CD14-positive monocyte (primary cell): ENCODE data around the gene FAM107B. TPM values are rescaled to one million over a fixed set of nuclear protein-coding genes. Genes with fewer than 3 reads are reported as not detected.

Experiments
- DNase-seq, 3 donors: peaks; one replicate each; pipeline ENCODE4 v3.0.0-alpha.2; 2011 to 2022
- H2AFZ ChIP-seq: 2 replicates; pipeline ENCODE4 v1.6.0; 2012; ENCODE audit warnings: mild to moderate bottlenecking, low read depth, low read length, inconsistent platforms; ENCODE audit not compliant: insufficient read depth, poor library complexity, severe bottlenecking
- H3K27ac ChIP-seq, 2 donors: 1 replicate in 1 of 2; 2 replicates in 1 of 2; pipeline ENCODE4 v1.5.1; 2012 to 2013; ENCODE audit warnings: low read length in 2 of 2, control low read depth in 1 of 2, inconsistent platforms in 1 of 2, low read depth in 1 of 2, mild to moderate bottlenecking in 1 of 2
- H3K27me3 ChIP-seq, 2 donors: one replicate each; pipeline versions ENCODE4 v1.6.0 to v1.6.1; 2011 to 2013; ENCODE audit warnings: low read length in 2 of 2; ENCODE audit not compliant: control insufficient read depth in 2 of 2, insufficient read depth in 2 of 2
- H3K36me3 ChIP-seq, 2 donors: replicated peaks in 1 of 2; 1 replicate in 1 of 2; 2 replicates in 1 of 2; pipeline versions ENCODE4 v1.5.1 to v1.6.1; 2012 to 2013; ENCODE audit warnings: low read length in 2 of 2, control low read depth in 1 of 2, inconsistent platforms in 1 of 2, mild to moderate bottlenecking in 1 of 2; ENCODE audit not compliant: insufficient read depth in 2 of 2, control insufficient read depth in 1 of 2
- H3K4me1 ChIP-seq, 2 donors: 1 replicate in 1 of 2; 2 replicates in 1 of 2; pipeline versions ENCODE4 v1.5.1 to v1.6.1; 2012 to 2013; ENCODE audit warnings: low read length in 2 of 2, control low read depth in 1 of 2, inconsistent platforms in 1 of 2, mild to moderate bottlenecking in 1 of 2, moderate library complexity in 1 of 2; ENCODE audit not compliant: insufficient read depth in 2 of 2, control insufficient read depth in 1 of 2
- H3K4me2 ChIP-seq: replicated peaks from 2 replicates; pipeline ENCODE3; 2012; ENCODE audit warnings: low read length, moderate library complexity, mild to moderate bottlenecking; ENCODE audit not compliant: poor library complexity, severe bottlenecking; ENCODE audit errors: extremely low read depth
- H3K4me3 ChIP-seq, 3 experiments: fragments of 200-600 bp in 1 of 3; sonication (generic) in 1 of 3; replicated peaks in 1 of 3; 1 replicate in 2 of 3; 2 replicates in 1 of 3; pipeline ENCODE4 v1.5.1; 2011 to 2013; ENCODE audit warnings: low read length in 3 of 3, mild to moderate bottlenecking in 3 of 3, control low read depth in 2 of 3, low read depth in 2 of 3, inconsistent platforms in 1 of 3, moderate library complexity in 1 of 3
- H3K79me2 ChIP-seq: 2 replicates; pipeline ENCODE4 v1.6.0; 2012; ENCODE audit warnings: mild to moderate bottlenecking, control low read depth, inconsistent platforms, low read length, moderate library complexity; ENCODE audit not compliant: insufficient read depth
- H3K9ac ChIP-seq: 2 replicates; pipeline ENCODE4 v1.6.0; 2017; ENCODE audit warnings: low read length, mild to moderate bottlenecking; ENCODE audit not compliant: insufficient read depth, poor library complexity, severe bottlenecking
- H3K9me3 ChIP-seq, 2 donors: replicated peaks in 1 of 2; 1 replicate in 1 of 2; 2 replicates in 1 of 2; pipeline versions ENCODE4 v1.5.1 to v1.6.1; 2012 to 2013; ENCODE audit warnings: low read length in 2 of 2, control low read depth in 1 of 2; ENCODE audit not compliant: control insufficient read depth in 1 of 2, insufficient read depth in 1 of 2
- H4K20me1 ChIP-seq: 2 replicates; pipeline ENCODE4 v1.6.0; 2012; ENCODE audit warnings: mild to moderate bottlenecking, low read length, control low read depth, moderate library complexity; ENCODE audit not compliant: insufficient read depth
- H3K27ac Mint-ChIP-seq, 7 donors: one replicate each; pipeline ENCODE4 v1.8.0; 2020; ENCODE audit warnings: mild to moderate bottlenecking in 7 of 7, mixed read lengths in 7 of 7, moderate library complexity in 6 of 7, inconsistent platforms in 2 of 7
- H3K27me3 Mint-ChIP-seq, 3 donors: one replicate each; pipeline ENCODE4 v1.8.0; 2021 to 2022; ENCODE audit warnings: low read depth in 3 of 3, mild to moderate bottlenecking in 3 of 3, mixed read lengths in 3 of 3, moderate library complexity in 3 of 3, inconsistent platforms in 1 of 3
- H3K36me3 Mint-ChIP-seq, 2 donors: one replicate each; pipeline ENCODE4 v1.8.0; 2020; ENCODE audit warnings: mixed read lengths in 2 of 2, inconsistent platforms in 1 of 2, mild to moderate bottlenecking in 1 of 2
- H3K4me1 Mint-ChIP-seq: one replicate; pipeline ENCODE4 v1.8.0; 2020; ENCODE audit warnings: mild to moderate bottlenecking, mixed read lengths
- H3K4me3 Mint-ChIP-seq, 2 donors: one replicate each; pipeline ENCODE4 v1.8.0; 2020; ENCODE audit warnings: mild to moderate bottlenecking in 2 of 2, mixed read lengths in 2 of 2, moderate library complexity in 1 of 2
- H3K9me3 Mint-ChIP-seq, 7 donors: one replicate each; pipeline ENCODE4 v1.8.0; 2020 to 2022; ENCODE audit warnings: mixed read lengths in 7 of 7, mild to moderate bottlenecking in 6 of 7, moderate library complexity in 6 of 7, inconsistent platforms in 2 of 7
- WGBS: methylation state at CpG from one replicate; pipeline ENCODE4 v1.1.5; 2013; ENCODE audit warnings: missing lambda C conversion rate; ENCODE audit not compliant: insufficient coverage; 5-methylcytosine and 5-hydroxymethylcytosine counted together
- intact Hi-C, 2 donors: fragments of 100-400 bp; cut with micrococcal nuclease; formaldehyde crosslinking; loops; one replicate each; pipeline versions ENCODE4 v1.15.0 to v1.15.1; 2023
- polyA plus RNA-seq, 3 donors: library from polyadenylated mRNA; depleted of rRNA in 1 of 3; unstranded in 2 of 3; stranded (reverse) in 1 of 3; fragments of 300-500 nt in 2 of 3; fragments of >200 nt in 1 of 3; fragmentation: Illumina TruSeq in 2 of 3; gene quantifications; 1 replicate in 2 of 3; 2 replicates in 1 of 3; pipeline ENCODE4 v1.2.3, GENCODE V29; 2012 to 2021
- TF ChIP-seq, protein P1 (sequence below): fragments of 200-600 bp; IDR thresholded peaks from one replicate; pipeline ENCODE4 v1.8.0; 2022; ENCODE audit warnings: antibody characterized with exemption, mild to moderate bottlenecking

The FAM107B gene
- polyA plus RNA-seq, 3 donors: 27.2 to 68.5 (median 28.4) TPM

DNA sequence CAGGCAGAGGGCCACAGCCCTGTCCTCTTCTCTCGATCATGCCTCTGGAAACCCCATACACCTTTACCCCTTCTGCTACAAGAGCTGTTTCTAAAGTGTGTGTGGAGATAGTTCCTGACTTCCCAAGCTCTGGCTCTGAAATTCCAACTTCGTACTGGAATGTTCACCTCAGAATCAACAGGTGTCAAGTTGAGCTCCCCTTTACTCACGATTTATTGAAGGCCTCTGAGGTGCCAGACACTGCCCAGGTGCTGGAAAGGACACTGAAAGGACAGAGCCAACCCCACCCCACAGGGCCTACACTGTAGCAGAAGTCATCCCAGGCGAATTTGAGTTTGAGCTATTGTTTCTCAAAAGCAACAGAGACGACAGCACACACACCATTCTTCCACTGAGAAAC, 234.1 kb downstream of the FAM107B start:
- no peak overlapping the region for H2AFZ ChIP-seq
- H3K27me3 ChIP-seq: no peaks in the 10 kb centered on the region
- no peak overlapping the region for H3K4me2 ChIP-seq
- H3K27ac ChIP-seq: no peak overlapping the region
- no peak for DNase-seq
- H3K9ac ChIP-seq: no peak overlapping the region
- peaks cover 45% of the 10 kb centered on the region for H3K4me1 Mint-ChIP-seq
- peaks cover 98% of the 10 kb centered on the region for H4K20me1 ChIP-seq
- no peak overlapping the region for H3K4me3 Mint-ChIP-seq
- H3K79me2 ChIP-seq: peaks cover 100% of the 10 kb centered on the region
- no peaks in the 10 kb centered on the region for H3K27me3 Mint-ChIP-seq
- intact Hi-C loops: no loop called here
- no peaks in the 10 kb centered on the region for H3K9me3 Mint-ChIP-seq
- H3K4me3 ChIP-seq: no peak overlapping the region
- TF ChIP-seq, protein P1, sequence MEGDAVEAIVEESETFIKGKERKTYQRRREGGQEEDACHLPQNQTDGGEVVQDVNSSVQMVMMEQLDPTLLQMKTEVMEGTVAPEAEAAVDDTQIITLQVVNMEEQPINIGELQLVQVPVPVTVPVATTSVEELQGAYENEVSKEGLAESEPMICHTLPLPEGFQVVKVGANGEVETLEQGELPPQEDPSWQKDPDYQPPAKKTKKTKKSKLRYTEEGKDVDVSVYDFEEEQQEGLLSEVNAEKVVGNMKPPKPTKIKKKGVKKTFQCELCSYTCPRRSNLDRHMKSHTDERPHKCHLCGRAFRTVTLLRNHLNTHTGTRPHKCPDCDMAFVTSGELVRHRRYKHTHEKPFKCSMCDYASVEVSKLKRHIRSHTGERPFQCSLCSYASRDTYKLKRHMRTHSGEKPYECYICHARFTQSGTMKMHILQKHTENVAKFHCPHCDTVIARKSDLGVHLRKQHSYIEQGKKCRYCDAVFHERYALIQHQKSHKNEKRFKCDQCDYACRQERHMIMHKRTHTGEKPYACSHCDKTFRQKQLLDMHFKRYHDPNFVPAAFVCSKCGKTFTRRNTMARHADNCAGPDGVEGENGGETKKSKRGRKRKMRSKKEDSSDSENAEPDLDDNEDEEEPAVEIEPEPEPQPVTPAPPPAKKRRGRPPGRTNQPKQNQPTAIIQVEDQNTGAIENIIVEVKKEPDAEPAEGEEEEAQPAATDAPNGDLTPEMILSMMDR: no peak
- WGBS: 89% methylated on average over 2 of the region's 5 CpGs
- peak overlapping the region in 6 of 7 donors; percentile 1 to 78 (median 58) for H3K27ac Mint-ChIP-seq
- H3K36me3 Mint-ChIP-seq: peaks cover 48 to 63% of the 10 kb centered on the region in 2 donors
- H3K4me1 ChIP-seq: peaks cover 25 to 31% of the 10 kb centered on the region in 2 donors
- H3K9me3 ChIP-seq: no peaks in the 10 kb centered on the region
- peaks cover 18 to 56% of the 10 kb centered on the region in 2 donors for H3K36me3 ChIP-seq

DNA sequence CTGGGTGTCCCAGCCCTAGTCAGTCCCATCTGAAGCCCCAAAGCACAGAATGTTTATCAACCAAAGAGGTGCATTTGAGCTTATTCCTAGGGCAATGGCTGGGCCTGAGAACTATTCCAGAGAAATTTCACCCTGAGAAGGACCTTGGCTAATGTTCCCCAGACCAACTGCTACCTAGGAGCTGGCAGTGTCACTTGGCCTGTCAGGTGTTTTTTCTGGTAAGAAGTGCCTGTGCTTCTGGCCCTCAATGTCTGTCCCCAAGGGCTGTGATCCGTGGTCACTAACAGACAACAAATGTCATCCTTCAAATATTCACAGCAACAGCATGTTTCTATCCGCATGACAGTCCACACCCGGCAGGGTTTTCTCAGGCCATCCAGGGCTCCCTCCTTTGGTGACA, 234.6 kb downstream of the FAM107B start:
- peak overlapping the region in 1 of 2 donors; percentile 10 for H3K27ac ChIP-seq
- intact Hi-C loops: no loop called here

More for the DNA sequence above, 234.6 kb downstream of the FAM107B start:
- H3K79me2 ChIP-seq: peaks cover 100% of the 10 kb centered on the region
- Mint-ChIP-seq H3K4me3 (no peak overlapping the region), H3K36me3 (peaks cover 45 to 64% of the 10 kb centered on the region in 2 donors), H3K27ac (peak overlapping the region in 4 of 7 donors; percentile 1 to 70 (median 40)), H3K4me1 (peaks cover 39% of the 10 kb centered on the region), H3K27me3 (no peaks in the 10 kb centered on the region), H3K9me3 (no peaks in the 10 kb centered on the region)
- 100% methylated on average over 3 of the region's 3 CpGs for WGBS
- no peak overlapping the region for H3K4me2 ChIP-seq
- H2AFZ ChIP-seq: no peak overlapping the region
- H4K20me1 ChIP-seq: peaks cover 98% of the 10 kb centered on the region
- H3K9me3 ChIP-seq: no peaks in the 10 kb centered on the region
- no peak overlapping the region for H3K9ac ChIP-seq
- H3K36me3 ChIP-seq: peaks cover 18 to 62% of the 10 kb centered on the region in 2 donors
- H3K4me3 ChIP-seq: no peak overlapping the region
- no peaks in the 10 kb centered on the region for H3K27me3 ChIP-seq
- DNase-seq: no peak
- H3K4me1 ChIP-seq: peaks cover 20 to 26% of the 10 kb centered on the region in 2 donors
- TF ChIP-seq, protein P1: no peak
